IMR-90 (cell line): Measurements from ENCODE around the gene PTGES2. TPM values are rescaled to one million over a fixed set of nuclear protein-coding genes. Genes with fewer than 3 reads are reported as not detected.

Source experiments
- ATAC-seq: fragments of 200-7000 bp; cut with Tn5 transposase; 2 replicates; pipeline ENCODE4 v1.9.1; 2020; ENCODE audit warnings: low read depth, mild to moderate bottlenecking, moderate library complexity
- BruUV-seq: library from RNA; stranded (reverse); fragments of 400-500 nt; replicated peaks from 2 replicates; lab custom pipeline; 2021; lab: Mats Ljungman, UMichigan
- CTCF ChIA-PET: fragments of 300-600 bp; formaldehyde crosslinking; extraction: SDS; loops from one replicate; lab custom pipeline; 2021; ENCODE audit warnings: antibody characterized with exemption; lab: Yijun Ruan, JAX
- POLR2A ChIA-PET: fragments of 300-600 bp; sonication (Branson Sonifier 250); formaldehyde crosslinking; loops from one replicate; lab custom pipeline; 2022; ENCODE audit warnings: antibody characterized with exemption; ENCODE audit not compliant: unreplicated experiment; lab: Charles Lee
- DNase-seq: peaks from one replicate; pipeline ENCODE4 v3.0.0; 2013
- H2AFZ ChIP-seq: replicated peaks from 2 replicates; pipeline ENCODE3; 2013; ENCODE audit warnings: low read length, mild to moderate bottlenecking; ENCODE audit not compliant: poor library complexity
- H2AK5ac ChIP-seq: 2 replicates; pipeline ENCODE4 v1.6.1; 2013; ENCODE audit warnings: low read depth, low read length, inconsistent platforms
- H2AK9ac ChIP-seq: replicated peaks from 2 replicates; pipeline ENCODE3; 2013; ENCODE audit warnings: mild to moderate bottlenecking, low read depth, low read length, moderate library complexity; ENCODE audit not compliant: poor library complexity
- H2BK120ac ChIP-seq: 2 replicates; pipeline ENCODE4 v1.6.1; 2013; ENCODE audit warnings: low read depth, low read length, inconsistent platforms
- H2BK15ac ChIP-seq: 3 replicates; pipeline ENCODE4 v1.6.1; 2013; ENCODE audit warnings: low read depth, low read length, inconsistent platforms
- H2BK20ac ChIP-seq: 2 replicates; pipeline ENCODE4 v1.6.1; 2013; ENCODE audit warnings: low read depth, mild to moderate bottlenecking, inconsistent platforms, low read length, moderate library complexity
- H2BK5ac ChIP-seq: 2 replicates; pipeline ENCODE4 v1.6.1; 2013; ENCODE audit warnings: mild to moderate bottlenecking, low read depth, low read length, inconsistent platforms; ENCODE audit not compliant: poor library complexity, severe bottlenecking
- H3K14ac ChIP-seq: replicated peaks from 2 replicates; pipeline ENCODE4 v1.6.1; 2013; ENCODE audit warnings: low read depth, low read length, inconsistent platforms
- H3K18ac ChIP-seq: 2 replicates; pipeline ENCODE4 v1.6.1; 2013; ENCODE audit warnings: low read depth, low read length, control low read depth
- H3K23ac ChIP-seq: 2 replicates; pipeline ENCODE4 v1.6.1; 2013; ENCODE audit warnings: low read depth, low read length, inconsistent platforms
- H3K27ac ChIP-seq: 2 replicates; pipeline ENCODE4 v1.5.1; 2013; ENCODE audit warnings: mild to moderate bottlenecking, control low read depth, low read length; ENCODE audit not compliant: insufficient read depth
- H3K27me3 ChIP-seq: 2 replicates; pipeline ENCODE4 v1.6.1; 2013; ENCODE audit warnings: low read length; ENCODE audit not compliant: control insufficient read depth, insufficient read depth
- H3K36me3 ChIP-seq: 2 replicates; pipeline ENCODE4 v1.6.1; 2013; ENCODE audit warnings: low read length, mixed read lengths; ENCODE audit not compliant: control insufficient read depth, insufficient read depth
- H3K4ac ChIP-seq: 2 replicates; pipeline ENCODE4 v1.6.1; 2013; ENCODE audit warnings: low read depth, low read length, inconsistent platforms
- H3K4me1 ChIP-seq: 2 replicates; pipeline ENCODE4 v1.6.1; 2013; ENCODE audit warnings: low read length, mixed read lengths; ENCODE audit not compliant: control insufficient read depth, insufficient read depth
- H3K4me2 ChIP-seq: 2 replicates; pipeline ENCODE4 v1.6.1; 2013; ENCODE audit warnings: low read depth, mild to moderate bottlenecking, control low read depth, low read length, moderate library complexity
- H3K4me3 ChIP-seq: 2 replicates; pipeline ENCODE4 v1.5.1; 2013; ENCODE audit warnings: low read depth, mild to moderate bottlenecking, control low read depth, low read length, moderate library complexity; ENCODE audit not compliant: insufficient read depth
- H3K56ac ChIP-seq: 2 replicates; pipeline ENCODE4 v1.6.1; 2013; ENCODE audit warnings: low read length, inconsistent platforms; ENCODE audit not compliant: insufficient read depth; ENCODE audit errors: extremely low read depth
- H3K79me1 ChIP-seq, 2 experiments: 2 replicates each; pipeline ENCODE4 v1.6.1; 2013; ENCODE audit warnings: low read length in 2 of 2, inconsistent platforms in 1 of 2, low read depth in 1 of 2
- H3K9ac ChIP-seq: 2 replicates; pipeline ENCODE4 v1.6.1; 2013; ENCODE audit warnings: low read depth, low read length, control low read depth
- H3K9me1 ChIP-seq: 2 replicates; pipeline ENCODE4 v1.6.1; 2013; ENCODE audit warnings: low read length, inconsistent platforms; ENCODE audit not compliant: insufficient read depth
- H3K9me3 ChIP-seq: 2 replicates; pipeline ENCODE4 v1.6.1; 2013; ENCODE audit warnings: low read length; ENCODE audit not compliant: control insufficient read depth, insufficient read depth
- H4K20me1 ChIP-seq: 2 replicates; pipeline ENCODE4 v1.6.1; 2013; ENCODE audit warnings: low read length, inconsistent platforms; ENCODE audit not compliant: insufficient read depth
- H4K5ac ChIP-seq: 2 replicates; pipeline ENCODE4 v1.6.1; 2013; ENCODE audit warnings: mild to moderate bottlenecking, low read depth, low read length, control low read depth
- H4K8ac ChIP-seq, 2 experiments: 2 replicates each; pipeline ENCODE4 v1.6.1; 2013; ENCODE audit warnings: low read depth in 2 of 2, low read length in 2 of 2, control low read depth in 1 of 2, inconsistent platforms in 1 of 2
- H4K91ac ChIP-seq: 2 replicates; pipeline ENCODE4 v1.6.1; 2013; ENCODE audit warnings: low read depth, low read length, inconsistent platforms; ENCODE audit not compliant: insufficient read depth
- CEBPB ChIP-seq: IDR thresholded peaks from 2 replicates; pipeline ENCODE4 v1.6.1; 2012; ENCODE audit warnings: low read depth, low read length, improper control_type of control experiment
- SMC3 ChIP-seq: fragments of 150-350 bp; IDR thresholded peaks from 2 replicates; pipeline ENCODE4 v1.6.1; 2016; ENCODE audit warnings: low read depth, mild to moderate bottlenecking, antibody characterized with exemption, low read length, moderate library complexity
- WGBS, 2 experiments: methylation state at CpG; one replicate each; pipeline versions ENCODE4 v1.1.5 to v1.1.7; 2013; ENCODE audit warnings: missing lambda C conversion rate in 2 of 2; ENCODE audit not compliant: insufficient read length in 1 of 2; ENCODE audit errors: extremely low coverage in 2 of 2; 5-methylcytosine and 5-hydroxymethylcytosine counted together
- dilution Hi-C: fragments of 300-500 bp; cut with HindIII; formaldehyde crosslinking; loops from one replicate; pipeline ENCODE4 v1.14.3; 2018; ENCODE audit warnings: low sequenced_read_pairs; ENCODE audit not compliant: unreplicated experiment
- in situ Hi-C: fragments of 300-500 bp; cut with MboI; formaldehyde crosslinking; loops from 3 replicates; pipeline ENCODE4 v1.14.3; 2019; ENCODE audit warnings: low sequenced_read_pairs, inconsistent platforms, mixed read lengths
- intact Hi-C: fragments of 100-400 bp; cut with micrococcal nuclease; formaldehyde crosslinking; loops from 2 replicates; pipeline ENCODE4 v1.10.0; 2022
- polyA plus RNA-seq, 3 experiments: library from polyadenylated mRNA; depleted of rRNA; stranded (reverse); fragments of >200 nt; gene quantifications; 2 replicates each; pipeline ENCODE4 v1.2.3, GENCODE V29; 2012; ENCODE audit warnings: low replicate concordance in 1 of 3
- total RNA-seq: library from RNA; depleted of rRNA; stranded (reverse); fragments of >200 nt; gene quantifications from 2 replicates; pipeline ENCODE4 v1.2.3, GENCODE V29; 2012

The PTGES2 gene
- total and polyA plus RNA-seq, 2 of the 4 experiments (the other 2 are of a cell fraction): 100 to 107 TPM

GRCh38 chr9:128073253-128073886, 54.2 kb downstream of the PTGES2 start:
- Histone ChIP-seq H4K20me1 (no peaks in the 10 kb centered on the region; the same call in 1 of the 2 replicates), H3K9ac (no peak overlapping the region), H3K23ac (peak overlapping the region; percentile 16; the same call in 1 of the 2 replicates), H3K9me1 (peaks cover 3% of the 10 kb centered on the region; the same call in 1 of the 2 replicates), H3K9me3 (no peaks in the 10 kb centered on the region), H4K8ac (peak overlapping the region in 1 of 2 experiments; percentile 49; a peak in 2 of 4 replicates), H2BK15ac (peak overlapping the region; percentile 64; the same call in 2 of the 3 replicates), H3K4me3 (no peak overlapping the region), H3K14ac (peak overlapping the region; percentile 28; the same call in 1 of the 2 replicates), H2BK120ac (peak overlapping the region; percentile 58; the same call in 1 of the 2 replicates), H3K27ac (peak overlapping the region; percentile 77; the same call in 1 of the 2 replicates), H3K18ac (peak overlapping the region; percentile 78), H3K36me3 (no peaks in the 10 kb centered on the region), H3K4me1 (peaks cover 20% of the 10 kb centered on the region), H4K91ac (no peak overlapping the region), H4K5ac (peak overlapping the region; percentile 38; the same call in 1 of the 2 replicates), H2AFZ (no peak overlapping the region), H2BK5ac (peak overlapping the region; percentile 89), H2AK5ac (peak overlapping the region; percentile 46; the same call in 1 of the 2 replicates), H3K4me2 (peak overlapping the region; percentile 78), H3K4ac (peak overlapping the region; percentile 76; the same call in 1 of the 2 replicates), H2BK20ac (peak overlapping the region; percentile 50; the same call in 1 of the 2 replicates), H3K27me3 (no peaks in the 10 kb centered on the region), H2AK9ac (no peak overlapping the region), H3K79me1 (peaks cover 12 to 61% of the 10 kb centered on the region in 2 experiments; a peak in 3 of 4 replicates), H3K56ac (peak overlapping the region; percentile 45; the same call in 1 of the 2 replicates)
- no TSS peak for BruUV-seq
- in situ Hi-C loops (no loop called here), intact Hi-C loops (no loop called here), dilution Hi-C loops (no loop called here)
- POLR2A ChIA-PET: interaction anchor here (0.9 kb wide), 1 partner anchor 14 kb away, joined by 9 read pairs; no protein-coding TSS in a partner anchor
- WGBS, 2 experiments: no CpG with 5 or more reads among the region's 7 CpGs
- CTCF ChIA-PET: no interaction called here
- no peak; the same call in 1 of the 2 replicates for ATAC-seq
- peak; percentile 46 for DNase-seq
- TF ChIP-seq SMC3: no peak
- TF ChIP-seq CEBPB: peak; percentile 89
